Activated CD4-positive, alpha-beta T cell treated with anti-CD3 and anti-CD28 coated beads, Interleukin-2, Interleukin-4, amounts not matched to agents 100 ng/mL and 50 ng/mL, durations not matched to agents 16 hours and 8 hours (primary cell): ENCODE results near the gene AMPD1.

ENCODE experiments used
- DNase-seq: peaks from one replicate; pipeline ENCODE4 v3.0.0-alpha.2; 2020; ENCODE audit warnings: low spot score

AMPD1 gene

GRCh38 chr1:114638910-114639309, 56.4 kb downstream of the AMPD1 start:
- DNase-seq = no peak

- DNase-seq = no peak
Observed at GRCh38 chr1:114632427-114632826, 62.9 kb downstream of the AMPD1 start.

GRCh38 chr1:114627107-114627506, 68.2 kb downstream of the AMPD1 start:
- DNase-seq = no peak

GRCh38 chr1:114623364-114623763, 72.0 kb downstream of the AMPD1 start:
- no peak for DNase-seq
